Glomerular endothelial cell (primary cell): Measurements from ENCODE around the gene MAD2L1BP. TPM values are rescaled to one million over a fixed set of nuclear protein-coding genes. Genes with fewer than 3 reads are reported as not detected.
"Not testable (repeated sequence)": the region's sequence is repeated elsewhere in the genome, so short reads cannot be mapped to it uniquely, and the experiment has no call there.

ENCODE experiments used
- DNase-seq: peaks from one replicate; pipeline ENCODE4 v3.0.0-alpha.2; 2011; ENCODE audit warnings: low read depth, low spot score; ENCODE audit errors: extremely low read depth
- total RNA-seq: library from RNA; depleted of rRNA; stranded (reverse); fragments of >200 nt; gene quantifications from 2 replicates; pipeline ENCODE4 v1.2.3, GENCODE V29; 2015

MAD2L1BP gene
- total RNA-seq, 1 donor from 2014 or later: 48.7 TPM

DNA sequence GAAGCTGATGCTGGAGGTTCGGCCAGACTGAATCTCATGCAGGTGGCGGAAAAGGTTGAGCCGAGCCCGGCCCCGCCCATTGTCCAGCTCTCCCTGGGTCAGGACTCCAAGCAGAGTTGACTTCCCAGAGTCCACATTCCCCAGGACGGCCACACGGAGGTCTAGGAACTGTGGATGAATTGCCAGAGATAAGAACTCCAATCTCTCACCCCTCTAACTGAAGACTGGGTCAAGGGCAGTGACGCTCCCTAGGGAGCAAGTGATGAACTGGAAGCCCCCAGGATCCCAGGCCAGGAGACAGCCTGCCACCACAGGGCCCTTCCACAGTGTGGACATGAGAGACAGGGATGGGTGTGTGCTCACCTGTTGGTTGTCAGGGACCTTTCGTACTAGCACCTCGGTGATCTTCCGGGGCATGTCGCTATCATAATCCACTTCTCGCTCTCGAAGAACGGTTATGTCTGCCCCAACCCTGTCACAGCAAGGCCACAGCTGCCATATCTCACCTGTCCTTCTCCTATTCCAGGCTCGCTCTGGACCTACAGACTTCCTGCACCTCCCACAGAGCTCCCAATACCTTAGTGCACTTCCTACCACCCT is 10.1 kb upstream of the MAD2L1BP start:
- no peak for DNase-seq

DNA sequence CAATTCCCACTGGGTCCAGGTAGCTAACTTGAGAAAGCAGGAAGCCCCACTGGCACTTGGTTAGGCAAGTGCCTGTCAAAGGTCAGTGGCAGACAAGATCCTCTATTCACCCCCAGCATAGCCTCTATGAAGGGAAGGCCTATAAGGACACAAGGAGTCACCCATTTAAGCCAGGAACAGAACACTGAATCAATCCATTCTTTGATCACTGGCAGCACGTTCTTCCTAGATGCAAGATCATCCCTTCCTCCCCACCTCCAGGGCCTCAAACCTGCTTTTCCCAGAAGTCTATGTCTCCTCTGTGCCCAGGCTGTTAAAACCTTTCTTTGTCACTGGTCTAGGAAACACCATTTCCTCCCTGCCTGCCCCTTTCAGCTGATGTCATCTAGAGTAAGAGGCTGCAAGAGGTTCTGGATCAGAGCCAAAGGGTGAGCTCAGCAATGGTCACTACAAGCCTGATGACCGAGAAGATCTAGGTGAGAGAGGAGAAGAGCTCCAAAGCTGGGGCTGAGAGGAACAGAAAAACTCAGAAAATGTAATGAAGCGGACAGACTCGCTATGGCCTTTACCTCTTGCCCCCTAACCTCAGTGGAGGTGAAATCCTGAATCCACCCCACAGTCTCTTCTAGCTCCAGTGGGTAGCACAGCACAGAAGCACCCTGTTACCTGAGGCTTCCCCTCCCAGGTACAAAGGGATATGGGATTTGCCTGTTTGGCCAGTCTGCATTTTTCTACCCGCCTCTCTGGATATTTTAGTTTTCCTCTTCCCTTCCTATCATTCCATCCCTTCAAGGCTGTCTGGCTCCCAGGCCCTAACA is 8.4 kb upstream of the MAD2L1BP start:
- DNase-seq: peak; percentile 91

DNA sequence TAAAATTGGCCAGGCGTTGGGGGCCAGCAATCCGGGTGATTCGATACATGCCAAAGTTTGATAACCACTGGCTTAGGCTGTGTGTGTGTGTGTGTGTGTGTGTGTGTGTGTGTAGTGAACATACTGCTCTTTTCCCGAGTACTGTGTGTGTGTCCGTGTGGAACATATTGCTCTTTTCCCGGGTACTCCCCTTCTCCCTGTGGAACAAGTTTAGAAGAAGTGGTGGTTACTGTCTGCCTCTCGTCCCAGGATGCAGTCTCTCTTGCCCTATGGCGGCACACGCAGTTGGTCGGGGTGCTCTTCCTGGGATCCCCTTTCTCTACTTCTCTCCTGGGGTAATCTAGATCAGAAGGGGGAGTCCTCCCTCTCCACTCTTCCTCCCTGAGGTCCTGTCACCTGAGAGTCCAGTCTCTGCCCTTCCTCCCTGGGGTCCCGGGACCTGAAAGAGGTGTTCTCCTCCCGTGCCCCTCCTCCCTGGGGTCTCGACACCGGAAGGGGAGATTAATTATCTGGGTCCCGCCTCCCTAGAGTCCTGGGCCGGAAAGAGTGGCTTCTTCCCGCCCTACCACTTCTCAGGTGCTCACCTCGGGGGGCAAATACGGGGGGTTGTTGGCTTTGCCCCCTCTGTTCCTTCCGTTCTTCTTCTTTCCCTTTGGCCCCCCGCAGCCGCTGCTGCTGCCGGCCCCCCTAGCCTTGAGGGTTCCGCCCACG is 7.1 kb upstream of the MAD2L1BP start:
- no peak for DNase-seq

DNA sequence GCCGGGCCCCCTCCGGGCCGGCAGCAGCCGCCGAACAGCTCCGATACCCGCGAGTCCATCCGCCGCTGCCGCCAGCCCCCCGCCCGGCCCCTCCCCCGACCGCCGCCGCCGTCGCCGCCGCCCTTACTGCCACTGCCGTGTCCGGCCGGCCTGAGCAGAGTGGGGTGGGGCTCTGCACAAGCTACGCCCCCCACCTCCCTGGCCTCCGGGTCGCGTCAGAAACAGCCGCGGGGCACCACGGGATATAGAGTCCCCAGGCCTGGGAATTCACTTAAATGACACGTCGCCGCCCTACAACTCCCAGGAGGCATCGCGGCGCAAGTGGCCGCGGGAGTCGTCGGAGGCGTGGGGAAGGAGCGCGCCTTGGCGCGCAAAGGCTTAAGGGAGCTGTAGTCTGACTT is 6.5 kb upstream of the MAD2L1BP start, which contains the start of gene GTPBP2:
Gene GTPBP2 (minus strand): TSS at position 161 of the 401 bp plus-strand sequence. CDS start 102 bp downstream, at position 59.
- peak; percentile 76 for DNase-seq

DNA sequence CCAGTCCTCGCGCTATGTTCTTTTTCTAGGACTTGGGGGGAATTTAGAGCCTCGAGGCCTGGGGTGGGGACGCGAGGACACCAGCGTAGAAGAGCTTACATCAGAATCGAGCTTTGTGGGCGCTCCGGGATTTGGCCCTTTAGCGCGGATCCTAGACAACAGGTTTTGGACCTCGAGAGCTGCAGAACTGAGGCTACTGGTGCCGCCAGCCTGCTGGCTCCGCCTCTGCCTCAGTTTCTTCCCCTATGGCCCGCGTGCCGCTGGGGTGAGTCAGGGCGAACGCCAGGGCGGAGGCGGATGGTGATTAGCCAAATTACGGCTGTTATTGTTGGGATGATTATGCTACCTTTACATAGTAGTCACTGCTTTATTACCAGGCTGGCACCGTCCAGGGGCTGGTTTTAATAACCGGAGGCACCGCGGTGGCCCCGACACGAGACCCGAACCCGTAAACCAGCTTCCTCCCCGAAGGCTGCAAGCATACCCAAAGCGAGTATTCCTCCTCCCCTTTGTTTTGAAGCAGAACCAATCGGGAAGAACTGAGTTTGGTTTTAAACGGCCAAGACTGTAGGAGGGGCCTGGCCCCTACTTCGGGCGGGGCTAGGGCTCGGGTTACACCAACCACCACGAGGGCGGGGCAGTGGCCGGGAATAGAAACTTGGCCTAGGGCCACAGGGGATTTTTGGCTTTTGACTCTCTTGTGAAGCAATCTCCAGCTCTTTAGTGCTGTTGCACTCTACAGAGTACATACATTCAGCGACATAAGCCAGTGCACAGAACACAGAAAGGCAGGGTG is 5.9 kb upstream of the MAD2L1BP start:
- DNase-seq: peak; percentile 89

DNA sequence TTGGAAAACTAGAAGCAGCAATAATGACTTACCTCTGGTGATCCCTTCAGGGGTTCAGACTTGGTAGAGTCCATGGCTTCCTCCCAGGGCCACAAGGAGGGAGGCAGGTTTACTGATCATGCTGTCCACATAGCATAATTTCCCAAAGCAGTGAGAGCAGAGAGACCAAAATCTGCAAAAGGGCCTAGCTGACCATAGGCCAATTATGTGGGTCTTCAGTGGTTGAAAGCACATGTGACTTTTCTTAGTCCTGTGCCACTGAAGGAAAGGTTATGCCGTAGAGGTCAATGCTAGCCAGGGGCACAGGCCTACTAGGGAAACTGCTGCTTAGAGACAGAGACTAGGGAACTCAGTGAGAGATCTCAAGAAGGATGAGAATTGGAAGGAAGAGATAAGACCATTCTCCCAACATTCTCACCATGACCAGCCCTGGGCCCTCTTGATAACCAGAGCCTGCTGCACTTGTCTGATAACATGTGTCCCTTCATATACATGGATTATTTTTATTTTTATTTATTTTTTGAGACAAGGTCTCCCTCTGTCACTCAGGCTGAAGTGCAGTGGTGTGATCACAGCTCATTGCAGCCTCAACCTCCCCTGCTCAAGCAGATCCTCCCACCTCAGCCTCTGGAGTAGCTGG is 4.5 kb upstream of the MAD2L1BP start:
- no peak for DNase-seq

DNA sequence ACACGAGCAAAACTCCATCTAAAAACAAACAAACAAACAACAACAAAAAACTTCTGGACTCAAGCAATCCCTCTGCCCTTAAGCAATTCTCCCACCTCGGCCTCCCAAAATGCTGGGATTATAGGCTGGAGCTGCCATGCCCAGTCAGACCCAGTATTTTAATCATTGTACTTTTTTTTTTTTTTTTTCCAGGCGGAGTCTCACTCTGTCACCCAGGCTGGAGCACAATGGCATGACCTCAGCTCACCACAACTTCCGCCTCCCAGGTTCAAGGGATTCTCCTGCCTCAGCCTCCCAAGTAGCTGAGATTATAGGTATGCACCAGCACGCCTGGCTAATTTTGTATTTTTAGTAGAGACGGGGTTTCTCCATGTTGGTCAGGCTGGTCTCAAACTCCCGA is 2.6 kb upstream of the MAD2L1BP start:
- DNase-seq: not testable (repeated sequence)

DNA sequence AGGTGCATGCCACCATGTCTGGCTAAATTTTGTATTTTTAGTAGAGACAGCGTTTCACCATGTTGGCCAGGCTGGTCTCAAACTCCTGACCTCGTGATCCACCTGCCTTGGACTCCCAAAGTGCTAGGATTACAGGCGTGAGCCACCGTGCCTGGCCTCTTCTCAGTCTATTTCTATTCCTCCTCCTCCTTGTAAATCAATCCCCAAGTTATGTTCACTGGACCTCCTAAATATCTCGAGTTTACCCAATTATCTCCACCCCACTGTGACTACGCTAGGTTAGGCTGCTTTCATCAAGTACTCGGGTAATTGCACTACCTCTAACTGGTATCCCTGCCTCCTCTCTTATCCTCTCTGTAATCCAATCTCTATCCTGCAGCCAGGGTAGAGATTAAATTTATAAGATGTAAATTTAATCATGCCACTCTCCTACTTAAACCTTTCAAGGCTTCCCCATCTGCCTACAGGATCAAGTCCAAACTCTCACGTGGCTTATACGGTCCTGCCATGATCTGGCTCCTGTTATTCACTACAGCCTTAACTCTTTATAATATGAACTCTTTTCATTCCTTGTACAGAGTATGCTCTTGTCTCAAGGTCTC is 837 bp upstream of the MAD2L1BP start:
- no peak for DNase-seq

DNA sequence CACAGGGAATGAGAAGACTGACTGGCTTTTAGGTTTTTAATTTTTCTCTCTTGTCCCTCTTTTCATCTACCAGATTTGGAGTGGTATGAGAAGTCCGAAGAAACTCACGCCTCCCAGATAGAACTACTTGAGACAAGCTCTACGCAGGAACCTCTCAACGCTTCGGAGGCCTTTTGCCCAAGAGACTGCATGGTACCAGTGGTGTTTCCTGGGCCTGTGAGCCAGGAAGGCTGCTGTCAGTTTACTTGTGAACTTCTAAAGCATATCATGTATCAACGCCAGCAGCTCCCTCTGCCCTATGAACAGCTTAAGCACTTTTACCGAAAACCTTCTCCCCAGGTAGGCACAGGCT is 644 bp downstream of the MAD2L1BP start:
- no peak for DNase-seq

DNA sequence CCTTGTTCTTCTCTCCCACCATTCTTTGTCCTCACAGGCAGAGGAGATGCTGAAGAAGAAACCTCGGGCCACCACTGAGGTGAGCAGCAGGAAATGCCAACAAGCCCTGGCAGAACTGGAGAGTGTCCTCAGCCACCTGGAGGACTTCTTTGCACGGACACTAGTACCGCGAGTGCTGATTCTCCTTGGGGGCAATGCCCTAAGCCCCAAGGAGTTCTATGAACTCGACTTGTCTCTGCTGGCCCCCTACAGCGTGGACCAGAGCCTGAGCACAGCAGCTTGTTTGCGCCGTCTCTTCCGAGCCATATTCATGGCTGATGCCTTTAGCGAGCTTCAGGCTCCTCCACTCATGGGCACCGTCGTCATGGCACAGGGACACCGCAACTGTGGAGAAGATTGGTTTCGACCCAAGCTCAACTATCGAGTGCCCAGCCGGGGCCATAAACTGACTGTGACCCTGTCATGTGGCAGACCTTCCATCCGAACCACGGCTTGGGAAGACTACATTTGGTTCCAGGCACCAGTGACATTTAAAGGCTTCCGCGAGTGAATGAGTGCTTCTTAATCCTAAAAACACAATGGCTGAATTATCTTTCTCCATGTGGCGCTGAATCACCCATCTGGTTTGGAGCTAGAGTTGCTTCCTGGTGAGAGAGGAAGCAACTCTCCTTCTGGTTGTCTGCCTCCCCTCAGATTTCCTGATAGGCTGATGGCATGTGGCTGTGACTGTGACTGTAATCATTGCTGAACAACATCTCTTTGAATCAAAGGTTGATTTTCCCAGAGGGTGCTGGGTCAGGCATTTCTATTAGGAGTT is 4.6 kb downstream of the MAD2L1BP start:
- no peak for DNase-seq

DNA sequence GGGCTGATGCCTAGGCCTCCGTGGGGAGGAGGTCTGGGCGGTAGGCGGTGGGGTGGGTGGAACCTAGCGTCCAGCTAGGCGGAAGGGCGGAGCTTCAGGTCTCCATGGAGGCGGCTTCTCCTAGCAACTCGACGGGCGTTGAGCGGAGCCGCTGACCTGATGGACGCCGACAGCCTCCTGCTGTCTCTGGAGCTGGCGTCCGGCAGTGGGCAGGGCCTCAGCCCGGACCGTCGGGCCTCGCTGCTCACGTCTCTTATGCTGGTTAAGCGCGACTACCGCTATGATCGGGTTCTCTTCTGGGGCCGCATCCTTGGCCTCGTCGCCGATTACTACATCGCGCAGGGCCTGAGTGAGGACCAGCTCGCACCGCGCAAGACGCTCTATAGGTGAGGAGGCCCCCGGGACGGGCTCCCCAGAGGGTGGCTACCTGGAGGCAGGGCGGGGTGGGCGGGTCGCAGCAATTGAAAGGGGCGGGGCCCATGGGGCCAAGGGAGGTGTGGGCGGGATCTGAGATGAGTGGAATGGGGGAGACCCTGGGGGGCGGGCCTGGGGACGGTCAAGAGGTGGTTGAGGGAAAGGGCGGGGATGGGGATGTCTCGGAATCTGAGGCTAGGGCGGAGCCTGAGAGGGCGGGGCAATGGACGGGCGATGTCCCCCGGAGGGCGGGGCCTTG is 9.4 kb downstream of the MAD2L1BP start, which contains the start of gene RSPH9:
Gene RSPH9 (plus strand): TSS at position 97 of the 673 bp plus-strand sequence. CDS start 63 bp downstream, at position 160.
- no peak for DNase-seq

DNA sequence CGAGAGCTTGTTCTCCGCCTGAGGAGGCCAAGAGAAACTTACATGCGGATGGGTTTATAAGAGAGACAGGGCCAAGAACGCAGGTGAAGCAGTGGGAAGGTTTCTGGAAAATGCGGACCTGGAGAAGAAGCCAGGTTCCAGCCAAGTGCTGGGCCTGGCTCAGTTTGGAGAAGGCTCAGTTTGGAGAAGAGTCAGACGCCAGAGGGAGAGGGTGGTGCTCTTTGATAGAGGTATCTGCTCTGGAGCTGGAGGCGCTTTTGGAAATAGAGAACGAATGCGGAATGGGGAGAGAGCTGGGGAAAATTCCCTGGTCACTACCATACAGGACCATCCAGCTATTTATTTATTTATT is 9.9 kb downstream of the MAD2L1BP start:
- DNase-seq: no peak

DNA sequence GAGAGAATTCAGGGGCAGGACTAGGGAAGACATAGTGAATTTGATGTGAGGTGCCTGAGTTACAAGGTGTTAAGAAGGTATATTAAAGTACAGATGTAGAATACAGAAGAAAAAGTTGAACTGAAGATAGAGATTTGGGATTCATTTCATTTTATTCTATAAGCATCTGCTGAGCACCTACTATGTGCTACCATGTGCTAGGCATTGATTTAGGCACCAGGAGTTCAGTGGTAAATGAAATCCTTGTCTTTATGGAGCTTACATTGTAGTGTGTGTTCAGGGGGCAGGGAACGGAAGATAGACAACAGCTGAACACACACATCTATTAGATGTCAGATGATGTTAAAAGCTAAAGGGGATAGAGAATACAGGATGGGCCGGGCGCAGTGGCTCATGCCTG is 12.0 kb downstream of the MAD2L1BP start:
- DNase-seq: no peak

DNA sequence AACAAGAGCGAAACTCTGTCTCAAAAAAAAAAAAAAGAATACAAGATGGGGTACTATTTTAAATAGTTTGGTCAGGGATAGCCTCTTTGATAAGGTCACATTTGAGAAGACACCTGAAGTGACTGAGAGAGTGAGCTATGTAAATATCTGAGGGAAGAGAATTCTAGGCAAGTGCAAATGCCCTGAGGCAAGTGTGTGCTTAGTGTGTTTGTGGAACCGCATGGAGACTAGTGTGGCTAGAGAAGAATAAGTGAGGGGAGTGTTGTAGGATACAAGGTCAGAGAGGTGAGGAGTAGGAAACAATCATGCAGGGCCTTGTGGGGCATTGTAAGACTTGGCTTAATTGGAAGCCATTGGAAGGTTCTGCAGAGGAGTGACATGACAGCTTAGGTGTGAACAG is 12.6 kb downstream of the MAD2L1BP start:
- no peak for DNase-seq

DNA sequence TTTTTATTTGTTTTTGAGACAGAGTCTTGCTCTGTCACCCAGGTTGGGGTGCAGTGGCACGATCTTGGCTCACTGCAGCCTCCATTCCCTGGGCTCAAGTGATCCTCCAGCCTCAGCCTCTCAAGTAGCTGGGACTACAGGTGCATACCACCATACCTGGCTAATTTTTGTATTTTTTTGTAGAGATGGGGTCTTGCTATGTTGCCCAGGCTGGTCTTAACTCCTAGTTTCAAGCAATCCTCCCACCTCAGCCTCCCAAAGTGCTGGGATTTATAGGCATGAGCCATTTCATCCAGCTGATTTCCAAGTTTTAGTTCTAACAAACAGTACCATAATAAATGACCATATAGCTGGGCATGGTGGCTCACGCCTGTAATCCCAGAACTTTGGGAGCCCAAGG is 17.2 kb downstream of the MAD2L1BP start:
- not testable (repeated sequence) for DNase-seq

DNA sequence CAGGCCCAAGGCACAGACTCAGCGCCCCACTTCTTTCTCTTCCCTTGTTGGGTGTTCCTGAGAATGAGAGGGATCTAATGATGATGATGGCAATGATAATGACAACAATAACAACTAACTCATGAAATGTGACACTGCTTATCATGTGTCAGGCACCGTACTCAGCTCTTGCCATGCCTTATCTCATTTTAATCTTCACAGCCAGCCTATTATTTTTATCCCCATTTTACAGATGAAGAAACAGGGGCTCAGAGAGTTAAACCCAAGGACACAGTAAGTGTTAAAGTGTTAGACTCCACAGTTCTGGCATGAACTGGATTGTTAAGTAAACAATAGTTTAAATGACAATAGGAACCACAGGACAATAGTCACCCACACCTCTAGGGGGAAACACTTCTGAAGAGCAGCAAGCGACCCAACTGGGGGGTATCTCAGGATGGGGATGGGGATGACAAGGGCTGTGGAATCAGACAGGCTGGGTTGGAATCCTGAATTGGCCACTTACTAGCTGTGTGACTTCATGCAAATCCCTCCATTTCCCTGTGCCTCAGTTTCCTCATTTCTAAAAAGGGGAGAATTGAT is 21.7 kb downstream of the MAD2L1BP start:
- no peak for DNase-seq

DNA sequence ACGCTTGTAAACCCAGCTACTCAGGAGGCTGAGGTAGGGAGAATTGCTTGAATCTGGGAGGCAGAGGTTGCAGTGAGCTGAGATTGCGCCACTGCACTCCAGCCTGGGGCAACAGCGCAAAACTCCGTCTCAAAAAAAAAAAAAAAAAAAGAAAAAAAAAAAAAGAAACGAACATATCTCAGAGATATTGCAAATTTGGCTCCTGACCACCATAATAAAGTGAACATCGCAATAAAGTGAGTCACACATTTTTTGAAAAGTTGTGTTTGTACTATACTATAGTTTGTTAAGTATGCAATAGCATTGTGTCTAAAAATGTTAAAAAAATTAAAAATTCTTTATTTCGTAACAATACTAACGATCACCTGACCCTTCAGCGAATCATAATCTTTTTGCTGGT is 22.5 kb downstream of the MAD2L1BP start:
- DNase-seq: no peak

DNA sequence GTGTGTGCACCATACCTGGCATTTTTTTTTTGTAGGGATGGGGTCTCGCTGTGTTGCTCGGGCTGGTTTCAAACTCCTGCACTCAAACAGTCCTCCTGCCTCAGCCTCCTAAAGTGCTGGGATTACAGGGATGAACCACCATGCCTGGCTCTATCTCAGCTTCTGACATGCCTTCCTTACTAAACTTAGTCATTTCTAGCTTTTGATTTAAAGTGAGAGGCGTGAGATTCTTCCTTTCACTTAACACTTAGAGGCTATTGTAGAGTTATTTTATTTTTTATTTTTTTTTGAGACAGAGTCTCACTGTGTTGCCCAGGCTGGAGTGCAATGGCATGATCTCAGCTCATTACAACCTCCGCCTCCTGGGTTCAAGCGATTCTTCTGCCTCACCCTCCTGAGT is 27.3 kb downstream of the MAD2L1BP start:
- DNase-seq: not testable (repeated sequence)
